ENCODE results near the gene FAM83F. TPM values are rescaled to one million over a fixed set of nuclear protein-coding genes. Genes with fewer than 3 reads are reported as not detected.

The FAM83F gene
- total RNA-seq, 1 donor from 2014 or later, result 1.4 TPM

DNA sequence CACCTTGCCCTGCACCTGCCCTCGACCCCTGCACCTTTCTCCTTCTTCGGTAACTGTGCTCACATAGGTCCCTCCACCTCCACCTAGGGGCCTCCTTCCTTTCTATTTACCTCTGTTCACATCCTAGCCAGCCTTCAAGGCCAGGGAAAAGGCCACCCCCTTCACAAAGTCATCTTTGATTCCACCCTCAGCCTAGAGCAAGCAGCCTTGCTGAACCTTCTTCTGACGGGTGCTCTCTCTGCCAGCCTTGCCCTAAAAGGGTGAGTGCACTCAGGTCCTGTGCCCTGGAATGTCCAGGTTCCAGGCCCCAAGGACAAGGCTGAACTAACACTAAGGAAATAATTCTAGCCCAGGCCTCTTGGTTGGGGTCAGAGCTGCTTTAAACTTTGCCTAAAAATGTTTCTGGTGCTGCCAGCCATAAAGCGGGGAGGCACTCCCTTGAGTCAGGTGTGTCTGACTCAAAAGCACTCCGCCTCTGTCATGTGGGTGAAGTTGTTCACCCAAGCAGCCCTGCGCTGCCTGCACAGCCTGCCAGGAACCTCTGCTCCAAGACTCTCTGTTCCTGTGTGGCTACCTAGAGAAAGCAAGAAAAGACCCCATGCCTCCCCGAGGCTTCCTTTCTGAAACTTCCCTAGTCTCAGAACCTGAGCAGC is 9.2 kb upstream of the FAM83F start:
- DNase-seq, result no peak
- intact Hi-C loops (cut with DNase I), result no loop called here
- Histone ChIP-seq H3K9me3 (no peaks in the 10 kb centered on the region), H3K27ac (no peak overlapping the region), H3K4me3 (no peak overlapping the region), H3K27me3 (ENCODE audit: low read depth) (peaks cover 6% of the 10 kb centered on the region), H3K36me3 (no peaks in the 10 kb centered on the region), H3K4me1 (no peaks in the 10 kb centered on the region)
- ATAC-seq, result no peak
- TF ChIP-seq, protein P1, sequence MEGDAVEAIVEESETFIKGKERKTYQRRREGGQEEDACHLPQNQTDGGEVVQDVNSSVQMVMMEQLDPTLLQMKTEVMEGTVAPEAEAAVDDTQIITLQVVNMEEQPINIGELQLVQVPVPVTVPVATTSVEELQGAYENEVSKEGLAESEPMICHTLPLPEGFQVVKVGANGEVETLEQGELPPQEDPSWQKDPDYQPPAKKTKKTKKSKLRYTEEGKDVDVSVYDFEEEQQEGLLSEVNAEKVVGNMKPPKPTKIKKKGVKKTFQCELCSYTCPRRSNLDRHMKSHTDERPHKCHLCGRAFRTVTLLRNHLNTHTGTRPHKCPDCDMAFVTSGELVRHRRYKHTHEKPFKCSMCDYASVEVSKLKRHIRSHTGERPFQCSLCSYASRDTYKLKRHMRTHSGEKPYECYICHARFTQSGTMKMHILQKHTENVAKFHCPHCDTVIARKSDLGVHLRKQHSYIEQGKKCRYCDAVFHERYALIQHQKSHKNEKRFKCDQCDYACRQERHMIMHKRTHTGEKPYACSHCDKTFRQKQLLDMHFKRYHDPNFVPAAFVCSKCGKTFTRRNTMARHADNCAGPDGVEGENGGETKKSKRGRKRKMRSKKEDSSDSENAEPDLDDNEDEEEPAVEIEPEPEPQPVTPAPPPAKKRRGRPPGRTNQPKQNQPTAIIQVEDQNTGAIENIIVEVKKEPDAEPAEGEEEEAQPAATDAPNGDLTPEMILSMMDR (IDR thresholded peaks at IDR 0.05), result no peak

DNA sequence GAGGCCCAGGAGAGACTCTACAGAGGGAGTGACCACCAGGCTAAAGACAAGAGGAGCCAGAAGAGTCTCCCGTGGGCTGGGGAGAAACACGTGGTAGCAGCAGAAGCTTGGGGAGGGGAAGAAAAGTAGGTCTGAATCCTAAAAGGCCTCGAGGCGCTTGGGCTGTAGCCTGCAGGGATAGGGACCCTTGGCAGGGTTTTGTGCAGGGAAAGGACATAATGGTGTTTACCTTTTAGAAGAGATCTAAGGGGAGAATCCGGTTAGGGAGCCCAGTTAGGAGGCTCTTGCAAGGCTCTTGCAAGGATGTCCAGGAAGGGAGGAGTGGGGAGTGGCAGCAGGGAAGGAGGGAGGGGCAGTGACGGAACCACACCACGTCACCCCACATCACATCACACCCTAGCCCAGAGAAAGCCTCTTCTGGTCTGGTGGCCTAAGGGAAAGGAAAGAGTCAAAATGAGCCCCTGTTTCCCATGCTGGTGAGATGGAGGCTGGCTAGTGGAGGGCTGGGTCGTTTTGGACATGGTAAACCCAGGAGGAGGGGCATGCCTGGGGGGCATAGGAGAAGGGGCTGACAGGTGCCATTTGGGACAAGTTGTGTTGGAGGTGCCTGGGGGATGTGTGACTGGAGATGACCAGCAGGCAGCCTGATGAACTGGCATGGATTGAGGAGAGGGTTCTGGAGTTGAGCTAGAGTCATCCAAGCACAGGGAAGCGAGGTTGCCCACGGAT is 6.2 kb upstream of the FAM83F start:
- H3K27ac ChIP-seq, result no peak overlapping the region
- H3K4me3 ChIP-seq, result no peak overlapping the region
- no peaks in the 10 kb centered on the region for H3K9me3 ChIP-seq
- peaks cover 17% of the 10 kb centered on the region for H3K27me3 ChIP-seq (ENCODE audit: low read depth)
- ATAC-seq, result no peak
- no peaks in the 10 kb centered on the region for H3K36me3 ChIP-seq
- intact Hi-C loops (cut with DNase I), result no loop called here
- DNase-seq, result no peak
- H3K4me1 ChIP-seq, result no peaks in the 10 kb centered on the region
- TF ChIP-seq, protein P1 (IDR thresholded peaks at IDR 0.05), result no peak

DNA sequence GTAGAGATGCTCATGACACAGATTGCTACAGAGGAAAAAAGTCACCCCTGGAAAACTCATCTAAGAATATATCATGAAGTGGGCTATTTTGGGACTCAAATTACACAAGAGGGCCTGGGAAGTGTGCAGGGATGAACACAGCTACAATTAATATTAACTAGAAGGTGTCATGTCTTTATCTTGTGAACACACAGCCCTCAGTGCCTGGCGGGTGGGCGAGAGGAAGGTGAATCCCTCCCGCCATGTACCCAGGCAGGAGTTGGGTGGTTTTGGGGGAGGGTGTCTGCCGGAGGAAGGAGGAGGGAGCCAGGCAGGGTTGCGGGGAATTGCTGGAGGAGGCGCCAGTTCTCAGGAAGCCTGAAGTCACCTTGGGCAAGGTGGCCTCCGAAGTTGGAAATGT is 5.1 kb upstream of the FAM83F start:
- H3K4me3 ChIP-seq, result no peak overlapping the region
- peaks cover 4% of the 10 kb centered on the region for H3K4me1 ChIP-seq
- TF ChIP-seq, protein P1 (IDR thresholded peaks at IDR 0.05), result no peak
- H3K9me3 ChIP-seq, result no peaks in the 10 kb centered on the region
- intact Hi-C loops (cut with DNase I), result no loop called here
- ATAC-seq, result no peak
- H3K27me3 ChIP-seq (ENCODE audit: low read depth), result peaks cover 23% of the 10 kb centered on the region
- H3K27ac ChIP-seq, result no peak overlapping the region
- no peak for DNase-seq
- H3K36me3 ChIP-seq, result no peaks in the 10 kb centered on the region

DNA sequence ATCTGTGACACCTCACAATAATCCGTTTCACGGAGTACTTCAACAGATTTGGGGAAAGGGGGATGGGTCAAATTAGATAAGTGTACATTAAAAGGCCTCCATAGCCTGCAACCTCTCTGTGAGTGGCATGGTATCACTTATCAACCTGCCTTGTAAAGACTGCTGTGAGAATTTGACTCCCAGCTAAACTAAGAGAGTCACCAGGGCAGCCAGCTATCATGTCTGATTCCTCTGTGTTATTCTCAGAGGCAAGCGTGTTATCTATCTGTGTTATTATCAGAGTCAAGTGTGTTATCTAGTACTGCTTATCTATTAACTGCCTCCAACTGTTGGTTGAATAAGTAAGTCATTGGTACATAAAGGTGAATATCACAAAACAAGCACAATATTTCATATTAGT is 4.1 kb upstream of the FAM83F start:
- DNase-seq (no peak), ATAC-seq (no peak)
- Histone ChIP-seq H3K4me3 (no peak overlapping the region), H3K36me3 (no peaks in the 10 kb centered on the region), H3K9me3 (no peaks in the 10 kb centered on the region), H3K27me3 (ENCODE audit: low read depth) (peaks cover 32% of the 10 kb centered on the region), H3K27ac (no peak overlapping the region), H3K4me1 (peaks cover 4% of the 10 kb centered on the region)
- TF ChIP-seq, protein P1 (IDR thresholded peaks at IDR 0.05), result no peak
- intact Hi-C loops (cut with DNase I), result no loop called here

DNA sequence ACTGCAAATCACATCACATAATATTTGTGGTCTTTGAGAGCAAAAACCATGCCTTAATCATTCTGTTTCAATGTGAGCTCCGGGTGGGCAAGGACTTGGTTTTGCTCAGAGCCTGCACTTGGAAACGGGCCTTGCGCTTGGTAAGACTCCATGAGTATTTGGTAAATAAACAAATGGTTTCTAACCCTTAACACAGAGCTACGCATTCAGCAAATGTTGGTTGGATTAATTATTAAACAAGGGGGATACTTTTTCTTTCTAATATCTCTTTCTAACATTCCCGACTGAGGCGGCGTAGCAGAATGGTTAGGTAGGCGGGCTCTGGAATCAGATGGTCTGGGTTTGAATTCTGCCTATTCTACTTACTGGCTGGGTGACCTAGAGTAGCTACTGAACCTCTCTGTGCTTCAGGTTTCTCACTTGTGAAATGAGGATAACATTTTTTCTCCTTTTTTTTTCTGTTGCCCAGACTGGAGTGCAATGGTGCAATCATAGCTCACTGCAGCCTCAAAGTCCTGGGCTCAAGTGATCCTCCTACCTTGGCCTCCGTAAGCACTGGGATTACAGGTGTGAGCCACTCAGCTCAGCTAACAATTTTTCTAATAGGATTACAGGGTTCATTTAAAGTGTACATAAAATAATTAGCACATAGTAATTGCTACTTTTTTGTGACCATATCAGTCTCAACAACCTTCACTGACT is 3.4 kb upstream of the FAM83F start:
- Histone ChIP-seq H3K27ac (no peak overlapping the region), H3K4me1 (peaks cover 4% of the 10 kb centered on the region), H3K9me3 (no peaks in the 10 kb centered on the region), H3K27me3 (ENCODE audit: low read depth) (peaks cover 39% of the 10 kb centered on the region), H3K4me3 (no peak overlapping the region), H3K36me3 (no peaks in the 10 kb centered on the region)
- DNase-seq, result no peak
- no peak for ATAC-seq
- TF ChIP-seq, protein P1 (IDR thresholded peaks at IDR 0.05), result no peak
- intact Hi-C loops (cut with DNase I), result no loop called here
